SK-N-MC (cell line): ENCODE measurements around the gene SHKBP1.

Source experiments
- EZH2 ChIP-seq: fragments of 200-600 bp; sonication (generic); IDR thresholded peaks from one replicate; pipeline ENCODE4 v1.6.1; 2017; ENCODE audit warnings: antibody characterized with exemption
- FOXP2 ChIP-seq: optimal IDR thresholded peaks from 2 replicates; pipeline ENCODE3; 2011; ENCODE audit warnings: mild to moderate bottlenecking, moderate library complexity; ENCODE audit not compliant: insufficient read depth; ENCODE audit errors: extremely low read length, control extremely low read depth
- POLR2AphosphoS5 ChIP-seq: IDR thresholded peaks from 2 replicates; pipeline ENCODE4 v1.6.1; 2012; ENCODE audit warnings: mild to moderate bottlenecking, low read depth, low read length, borderline replicate concordance

- TF ChIP-seq EZH2, result no peak
- TF ChIP-seq POLR2AphosphoS5, result no peak
- TF ChIP-seq FOXP2, result no peak
Observed at GRCh38 chr19:40611900-40612698, 35.4 kb downstream of the SHKBP1 start.
